T-helper 1 cell treated with Interleukin-12 subunit alpha and Interleukin-12 subunit beta and Interleukin-4 antibody, amounts not matched to agents 30 ng/mL and 1 ng/mL, for 36 hours (primary cell): Measurements from ENCODE around the gene CLCN5. TPM values are rescaled to one million over a fixed set of nuclear protein-coding genes. Genes with fewer than 3 reads are reported as not detected.

Source experiments
- intact Hi-C: fragments of 100-400 bp; cut with micrococcal nuclease; formaldehyde crosslinking; loops from one replicate; pipeline ENCODE4 v1.15.1; 2024
- total RNA-seq: library from RNA; stranded (reverse); gene quantifications from 2 replicates; pipeline ENCODE4 v1.2.3, GENCODE V29; 2022

Gene CLCN5
- 3.2 and 5.4 TPM in 2 replicates for total RNA-seq

DNA sequence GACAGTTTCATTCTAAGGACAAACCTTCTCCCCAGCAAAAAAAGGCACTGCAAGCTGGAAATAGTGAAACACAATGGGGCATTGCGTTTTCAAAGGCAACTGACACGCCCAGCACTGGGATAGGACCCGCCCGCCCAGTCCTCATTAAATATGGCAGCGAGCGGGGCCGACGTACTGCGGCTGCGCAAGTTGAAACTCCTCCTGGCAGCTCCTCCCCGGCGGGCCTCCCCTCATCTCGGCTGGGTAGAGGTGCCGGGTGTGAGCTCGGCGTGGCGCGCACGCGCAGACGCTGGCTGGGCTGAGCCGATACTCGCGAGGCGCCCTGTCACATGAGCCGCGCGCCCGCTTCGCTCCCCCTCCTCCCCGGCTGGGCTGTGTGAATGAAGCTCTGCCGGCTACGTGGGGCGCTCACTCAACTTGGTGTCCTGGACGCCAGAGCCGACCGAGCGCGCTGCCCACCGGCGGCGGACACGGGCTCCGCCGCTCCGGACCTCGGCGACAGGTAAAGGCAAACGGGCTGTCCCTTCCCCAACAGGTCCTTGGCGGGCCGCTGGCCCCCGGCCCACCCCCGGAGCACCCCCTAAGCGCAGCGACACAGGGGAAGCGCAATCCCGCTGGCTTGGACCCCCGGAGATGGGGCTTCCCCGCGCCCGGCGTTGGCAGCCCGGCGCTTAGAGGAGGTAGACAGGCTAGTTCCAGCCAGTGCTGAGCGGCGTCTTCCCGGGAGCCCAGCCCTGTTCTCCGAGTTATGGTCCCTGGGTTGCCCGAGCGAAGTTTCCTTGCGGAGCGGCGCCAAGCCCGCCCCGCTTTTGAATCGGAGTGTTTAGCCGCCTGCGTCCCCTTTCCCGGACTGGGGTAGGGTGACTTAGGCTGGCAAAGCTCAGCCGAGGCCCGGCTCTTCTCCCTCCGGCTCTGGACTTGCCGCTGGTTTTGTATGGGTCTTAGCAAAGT, at the start of gene CLCN5:
Gene CLCN5, plus strand, starts transcription at position 306 of the 951 bp plus-strand sequence. CDS start 2,703 bp downstream, outside the sequence.
- intact Hi-C loops = loop anchor here (1.0 to 5.0 kb wide), 6 partner anchors 43 to 1400 kb away; partner anchors contain the start of genes CCNB3, EBP, HDAC6 and RBM3

GRCh38 chrX:49876750-49877149, 45.6 kb upstream of the CLCN5 start:
- intact Hi-C loops = loop anchor here (1.0 to 5.0 kb wide), 3 partner anchors 115 to 1521 kb away; partner anchors contain the start of gene PPP1R3F

- intact Hi-C loops = loop anchor here (5.0 kb wide), 2 partner anchors 610 to 1520 kb away; partner anchors contain the start of gene PPP1R3F
Observed at GRCh38 chrX:49877397-49878101, 44.8 kb upstream of the CLCN5 start.

DNA sequence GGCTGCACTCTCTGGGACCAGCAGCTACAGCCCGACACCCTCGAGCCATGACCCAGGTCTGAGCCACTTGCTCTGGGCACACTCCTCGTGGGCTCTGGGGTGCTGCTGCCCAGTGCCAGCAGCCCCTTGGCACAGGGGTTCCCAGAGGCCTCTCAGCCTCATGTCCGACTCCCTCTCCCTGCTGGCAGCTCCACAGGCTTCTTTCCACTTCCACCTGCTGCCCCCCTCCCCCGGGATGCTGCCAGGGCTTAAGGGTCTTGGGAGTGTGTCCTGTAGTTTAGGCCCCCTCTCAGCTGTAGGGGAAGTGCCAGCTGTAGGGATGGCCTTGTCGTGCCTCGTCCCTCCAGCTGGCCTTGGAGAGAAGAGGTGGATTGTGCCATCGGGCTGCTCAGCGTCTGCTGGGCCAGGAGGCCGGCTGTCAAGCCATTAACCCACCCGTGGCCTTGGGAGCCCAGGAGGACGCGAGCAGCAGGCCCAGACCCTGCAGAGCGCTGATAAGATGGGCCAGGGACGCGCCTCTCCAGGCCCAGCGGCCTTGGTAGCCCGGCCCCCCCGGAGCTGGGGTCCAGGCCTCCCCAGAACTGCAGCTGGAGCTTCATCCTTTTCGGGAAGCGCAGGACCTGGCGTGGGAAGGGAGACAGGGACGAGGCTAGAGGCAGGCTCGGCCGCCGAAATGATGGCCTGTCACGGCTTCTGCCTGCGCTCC, 44.1 kb upstream of the CLCN5 start:
- intact Hi-C loops = loop anchor here (5.0 kb wide), 2 partner anchors 611 to 1519 kb away; partner anchors contain the start of gene PPP1R3F

GRCh38 chrX:49878834-49879655, 43.4 kb upstream of the CLCN5 start, which contains the start of gene USP27X:
TSS of gene USP27X (plus strand) at chrX:49879484. CDS start at chrX:49880308, 824 bp downstream.
- intact Hi-C loops = loop anchor here (1.0 to 5.0 kb wide), 7 partner anchors 43 to 1518 kb away; partner anchors contain the start of genes CCNB3, CLCN5, GRIPAP1 and PPP1R3F

DNA sequence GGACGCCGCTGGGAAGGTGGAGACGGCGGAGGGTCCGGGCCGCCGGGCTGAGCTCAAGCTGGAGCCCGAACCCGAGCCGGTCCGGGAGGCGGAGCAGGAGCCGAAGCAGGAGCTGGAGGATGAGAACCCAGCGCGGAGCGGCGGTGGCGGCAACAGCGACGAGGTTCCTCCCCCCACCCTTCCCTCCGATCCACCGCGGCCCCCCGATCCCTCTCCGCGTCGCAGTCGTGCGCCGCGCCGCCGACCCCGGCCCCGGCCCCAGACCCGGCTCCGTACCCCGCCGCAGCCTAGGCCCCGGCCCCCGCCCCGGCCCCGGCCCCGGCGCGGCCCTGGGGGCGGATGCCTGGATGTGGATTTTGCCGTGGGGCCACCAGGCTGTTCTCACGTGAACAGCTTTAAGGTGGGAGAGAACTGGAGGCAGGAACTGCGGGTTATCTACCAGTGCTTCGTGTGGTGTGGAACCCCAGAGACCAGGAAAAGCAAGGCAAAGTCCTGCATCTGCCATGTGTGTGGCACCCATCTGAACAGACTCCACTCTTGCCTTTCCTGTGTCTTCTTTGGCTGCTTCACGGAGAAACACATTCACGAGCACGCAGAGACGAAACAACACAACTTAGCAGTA, 42.6 kb upstream of the CLCN5 start:
- intact Hi-C loops = loop anchor here (1.0 to 5.0 kb wide), 7 partner anchors 43 to 1518 kb away; partner anchors contain the start of genes CCNB3, CLCN5, GRIPAP1 and PPP1R3F

- intact Hi-C loops = no loop called here
Observed at GRCh38 chrX:49880668-49881067, 41.7 kb upstream of the CLCN5 start.

GRCh38 chrX:49884290-49884862, 38.0 kb upstream of the CLCN5 start:
- intact Hi-C loops = loop anchor here (1.0 kb wide), 2 partner anchors 31 to 35 kb away; no protein-coding TSS in a partner anchor

- intact Hi-C loops = no loop called here
Observed at GRCh38 chrX:49892542-49892941, 29.9 kb upstream of the CLCN5 start.

GRCh38 chrX:49896951-49897350, 25.4 kb upstream of the CLCN5 start:
- intact Hi-C loops = no loop called here

DNA sequence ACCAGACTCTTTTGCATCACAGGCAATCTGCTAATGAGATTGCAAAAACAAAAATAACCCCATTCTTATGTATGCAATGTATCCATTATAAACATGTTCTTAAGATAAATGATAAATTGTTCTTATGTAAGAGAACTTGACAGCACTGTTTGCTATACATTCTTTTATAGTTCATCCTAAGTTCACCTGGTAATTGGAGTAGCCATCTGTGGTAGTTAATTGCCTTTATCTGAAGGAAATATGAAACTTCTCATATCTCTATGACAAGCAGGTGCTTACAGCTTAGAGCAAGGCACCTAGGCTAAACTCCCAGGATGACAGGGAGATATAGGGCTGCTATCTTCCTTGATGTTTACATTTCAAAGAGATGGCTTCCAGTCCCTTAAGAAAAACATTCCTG, 21.3 kb upstream of the CLCN5 start:
- intact Hi-C loops = no loop called here

DNA sequence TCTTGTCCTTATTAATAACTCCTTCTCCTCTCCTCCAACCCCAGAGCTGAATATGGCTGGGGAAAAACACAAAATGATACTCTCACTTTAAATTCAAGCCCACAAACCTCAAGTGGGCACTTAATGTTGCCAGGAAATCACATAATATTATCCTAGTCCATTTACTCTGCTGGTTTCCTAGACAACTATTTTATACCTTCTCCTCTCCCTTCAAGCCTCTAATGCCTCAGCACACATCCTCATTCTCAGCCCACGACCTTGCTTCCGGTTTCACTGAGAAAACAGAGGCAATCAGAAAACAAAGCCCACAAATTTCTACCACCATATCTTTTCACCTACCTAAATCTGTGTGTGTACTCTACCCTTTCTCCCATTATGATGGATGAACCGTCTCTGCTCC, 12.1 kb upstream of the CLCN5 start:
- intact Hi-C loops = loop anchor here (10.0 kb wide), 1 partner anchor 1074 kb away; no protein-coding TSS in a partner anchor

- intact Hi-C loops = loop anchor here (10.0 kb wide), 1 partner anchor 1073 kb away; no protein-coding TSS in a partner anchor
Observed at GRCh38 chrX:49912086-49912485, 10.3 kb upstream of the CLCN5 start.

DNA sequence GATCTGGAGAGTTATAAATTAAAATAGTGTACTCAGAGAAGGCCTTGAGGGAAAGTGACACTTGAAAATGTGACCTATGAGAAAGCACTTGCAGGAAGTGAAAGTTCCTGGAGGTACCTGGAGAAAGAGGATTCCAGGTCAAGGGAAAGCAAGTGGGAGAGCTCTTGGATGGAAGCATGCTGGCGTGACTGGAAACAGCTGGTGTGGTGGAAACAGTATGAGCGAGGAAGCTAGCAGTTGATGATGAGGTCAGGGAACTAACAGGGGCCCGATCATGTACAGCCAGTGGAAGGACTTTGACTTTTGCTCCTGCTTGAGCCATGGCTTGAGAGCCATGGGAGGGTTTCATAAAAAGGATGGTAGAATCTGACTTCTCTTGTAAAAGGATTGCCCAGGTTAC, 9.5 kb upstream of the CLCN5 start:
- intact Hi-C loops = loop anchor here (10.0 kb wide), 1 partner anchor 1072 kb away; no protein-coding TSS in a partner anchor

GRCh38 chrX:49915361-49916222, 6.8 kb upstream of the CLCN5 start:
- intact Hi-C loops = loop anchor here (1.0 to 10.0 kb wide), 6 partner anchors 31 to 1069 kb away; partner anchors contain the start of gene CCNB3

GRCh38 chrX:49919617-49920016, 2.8 kb upstream of the CLCN5 start:
- intact Hi-C loops = loop anchor here (1.0 to 10.0 kb wide), 5 partner anchors 35 to 1397 kb away; partner anchors contain the start of genes EBP, HDAC6 and RBM3

DNA sequence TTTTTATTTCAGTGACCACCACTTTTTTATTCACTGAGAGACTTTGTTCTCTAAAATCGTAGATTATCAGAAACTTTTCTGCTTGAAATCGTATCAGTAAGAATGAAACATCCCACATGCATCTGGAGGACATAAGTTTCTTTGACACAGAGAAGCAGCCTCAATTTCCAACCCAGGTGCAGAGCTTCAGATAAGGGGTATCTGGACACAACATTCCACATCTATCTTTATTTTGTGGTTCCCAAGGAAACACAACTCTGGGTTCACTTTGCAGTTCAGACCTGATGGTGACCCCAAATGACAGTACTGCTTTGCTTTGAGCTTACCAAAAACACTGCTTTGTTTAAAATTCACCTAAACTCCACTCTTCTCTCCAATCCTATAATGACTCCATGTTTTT, 1.3 kb upstream of the CLCN5 start:
- intact Hi-C loops = loop anchor here (5.0 kb wide), 3 partner anchors 1119 to 1399 kb away; partner anchors contain the start of genes EBP, HDAC6 and RBM3

DNA sequence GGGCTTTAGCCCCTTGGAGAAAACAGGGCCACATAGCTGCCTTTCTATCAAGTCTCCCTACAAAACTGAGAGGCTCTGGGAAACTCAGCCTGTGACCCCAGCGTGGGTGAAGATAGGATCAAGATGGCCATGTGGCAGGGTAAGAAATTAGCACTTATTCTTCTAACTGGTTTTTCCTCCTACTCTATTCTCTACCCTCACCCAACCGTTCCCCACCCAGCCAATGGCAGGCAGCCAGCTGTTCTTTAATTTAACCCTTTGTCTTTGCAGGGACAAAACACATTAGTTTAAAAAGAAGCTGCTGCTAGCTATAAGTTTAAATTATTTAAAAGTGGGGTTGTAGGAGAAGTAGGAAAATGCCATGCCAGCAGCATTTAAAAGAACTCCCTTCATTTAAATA, 2.8 kb downstream of the CLCN5 start:
- intact Hi-C loops = no loop called here
